GM21717 (cell line): Measurements from ENCODE around the gene RSRP1.

Experiments used
- ATAC-seq: cut with Tn5 transposase; IDR thresholded peaks from one replicate; pipeline ENCODE4 v1.9.1; 2021; ENCODE audit warnings: mild to moderate bottlenecking, moderate library complexity; ENCODE audit not compliant: unreplicated experiment

RSRP1 gene

GRCh38 chr1:25194572-25195020, 52.7 kb downstream of the RSRP1 start:
- ATAC-seq, result no peak

- no peak for ATAC-seq
Observed at GRCh38 chr1:25194054-25194453, 53.2 kb downstream of the RSRP1 start.

GRCh38 chr1:25193229-25193628, 54.0 kb downstream of the RSRP1 start:
- no peak for ATAC-seq
